HEK293 (cell line): Measurements from ENCODE around the gene GCA.
A peak's percentile ranks its signal among the peaks of the same experiment; 100 is the strongest.

Source experiments
- CTCF ChIA-PET: fragments of 350-600 bp; formaldehyde crosslinking; extraction: SDS; loops from one replicate; lab custom pipeline; 2021; ENCODE audit warnings: antibody characterized with exemption; lab: Yijun Ruan, JAX
- POLR2A ChIA-PET: fragments of 300-600 bp; formaldehyde crosslinking; extraction: SDS; loops from one replicate; lab custom pipeline; 2020; ENCODE audit warnings: antibody characterized with exemption, inconsistent platforms; lab: Yijun Ruan, JAX
- H3K27ac ChIP-seq: fragments of 200-500 bp; sonication (Bioruptor generic); 2 replicates; pipeline ENCODE4 v1.5.1; 2014; ENCODE audit warnings: low read depth, low read length, control low read depth, inconsistent platforms; ENCODE audit errors: extremely low read depth
- H3K36me3 ChIP-seq, 2 experiments: fragments of 200-500 bp in 1 of 2; sonication (Bioruptor generic) in 1 of 2; 1 replicate in 1 of 2; 2 replicates in 1 of 2; pipeline ENCODE4 v1.5.1; 2014 to 2017; ENCODE audit warnings: inconsistent platforms in 2 of 2, low read length in 2 of 2; ENCODE audit not compliant: control insufficient read depth in 2 of 2, insufficient read depth in 1 of 2
- H3K4me1 ChIP-seq: fragments of 200-500 bp; sonication (Bioruptor generic); 2 replicates; pipeline ENCODE4 v1.5.1; 2014; ENCODE audit warnings: mild to moderate bottlenecking, low read length, inconsistent platforms; ENCODE audit not compliant: control insufficient read depth, insufficient read depth
- H3K4me3 ChIP-seq: 2 replicates; pipeline ENCODE4 v1.5.1; 2011; ENCODE audit warnings: low read depth, mild to moderate bottlenecking, control low read depth, low read length, moderate library complexity
- H3K9me3 ChIP-seq: fragments of 200-500 bp; sonication (Bioruptor generic); 2 replicates; pipeline ENCODE4 v1.5.1; 2014; ENCODE audit warnings: low read depth, low read length, inconsistent platforms; ENCODE audit not compliant: control insufficient read depth, insufficient read depth
- BCL6B ChIP-seq: fragments of 450-650 bp; formaldehyde crosslinking; IDR thresholded peaks from 2 replicates; pipeline ENCODE4 v1.5.1; 2017; ENCODE audit warnings: missing biosample characterization, missing genetic modification characterization
- CTCF ChIP-seq: fragments of 450-650 bp; formaldehyde crosslinking; IDR thresholded peaks from 2 replicates; pipeline ENCODE4 v1.5.1; 2016; ENCODE audit warnings: missing biosample characterization, missing genetic modification characterization
- EGR2 ChIP-seq: fragments of 450-650 bp; formaldehyde crosslinking; IDR thresholded peaks from 2 replicates; pipeline ENCODE4 v1.5.1; 2016; ENCODE audit warnings: low read depth, missing biosample characterization, missing genetic modification characterization
- GLI4 ChIP-seq: fragments of 450-650 bp; formaldehyde crosslinking; IDR thresholded peaks from 2 replicates; pipeline ENCODE4 v1.5.1; 2016; ENCODE audit warnings: missing biosample characterization, missing genetic modification characterization
- KLF1 ChIP-seq: fragments of 450-650 bp; formaldehyde crosslinking; IDR thresholded peaks from 2 replicates; pipeline ENCODE4 v1.5.1; 2016; ENCODE audit warnings: missing biosample characterization, missing genetic modification characterization
- SP7 ChIP-seq: fragments of 450-650 bp; formaldehyde crosslinking; IDR thresholded peaks from 2 replicates; pipeline ENCODE4 v1.5.1; 2016; ENCODE audit warnings: missing biosample characterization, missing genetic modification characterization
- TCF7L2 ChIP-seq: IDR thresholded peaks from 2 replicates; pipeline ENCODE4 v1.6.1; 2011; ENCODE audit warnings: low read depth, mild to moderate bottlenecking, inconsistent platforms, low read length, moderate library complexity, borderline replicate concordance
- ZFHX2 ChIP-seq: fragments of 450-650 bp; formaldehyde crosslinking; conservative IDR thresholded peaks from 2 replicates; pipeline ENCODE4 v1.5.1; 2016; ENCODE audit warnings: missing biosample characterization, missing genetic modification characterization
- ZNF10 ChIP-seq: fragments of 450-650 bp; formaldehyde crosslinking; IDR thresholded peaks from 2 replicates; pipeline ENCODE4 v1.5.1; 2017; ENCODE audit warnings: missing biosample characterization, missing genetic modification characterization
- ZNF221 ChIP-seq: fragments of 450-650 bp; formaldehyde crosslinking; IDR thresholded peaks from 2 replicates; pipeline ENCODE4 v1.5.1; 2017; ENCODE audit warnings: missing biosample characterization, missing genetic modification characterization, borderline replicate concordance
- ZNF26 ChIP-seq: fragments of 450-650 bp; formaldehyde crosslinking; IDR thresholded peaks from 2 replicates; pipeline ENCODE4 v1.5.1; 2016; ENCODE audit warnings: missing biosample characterization, missing genetic modification characterization
- ZNF354C ChIP-seq: fragments of 450-650 bp; formaldehyde crosslinking; IDR thresholded peaks from 2 replicates; pipeline ENCODE4 v1.5.1; 2016; ENCODE audit warnings: missing biosample characterization, missing genetic modification characterization, low read depth, borderline replicate concordance
- ZNF362 ChIP-seq: fragments of 450-650 bp; formaldehyde crosslinking; IDR thresholded peaks from 2 replicates; pipeline ENCODE4 v1.5.1; 2016; ENCODE audit warnings: missing biosample characterization, missing genetic modification characterization
- ZNF561 ChIP-seq: fragments of 450-650 bp; IDR thresholded peaks from 2 replicates; pipeline ENCODE4 v1.5.1; 2018; ENCODE audit warnings: missing biosample characterization, missing genetic modification characterization, borderline replicate concordance
- ZNF621 ChIP-seq: fragments of 450-650 bp; formaldehyde crosslinking; IDR thresholded peaks from 2 replicates; pipeline ENCODE4 v1.5.1; 2017; ENCODE audit warnings: missing biosample characterization, missing genetic modification characterization
- ZNF654 ChIP-seq: fragments of 450-650 bp; formaldehyde crosslinking; IDR thresholded peaks from 2 replicates; pipeline ENCODE4 v1.5.1; 2016; ENCODE audit warnings: low read depth, missing biosample characterization, missing genetic modification characterization
- ZNF701 ChIP-seq: fragments of 450-650 bp; formaldehyde crosslinking; IDR thresholded peaks from 2 replicates; pipeline ENCODE4 v1.5.1; 2016; ENCODE audit warnings: missing biosample characterization, missing genetic modification characterization
- ZNF76 ChIP-seq: fragments of 450-650 bp; formaldehyde crosslinking; IDR thresholded peaks from 2 replicates; pipeline ENCODE4; 2016; ENCODE audit warnings: low read depth, missing biosample characterization, missing genetic modification characterization, borderline replicate concordance
- ZNF785 ChIP-seq: fragments of 450-650 bp; formaldehyde crosslinking; IDR thresholded peaks from 2 replicates; pipeline ENCODE4 v1.5.1; 2016; ENCODE audit warnings: missing biosample characterization, missing genetic modification characterization
- ZNF843 ChIP-seq: fragments of 450-650 bp; formaldehyde crosslinking; IDR thresholded peaks from 2 replicates; pipeline ENCODE4 v1.5.1; 2016; ENCODE audit warnings: missing biosample characterization, missing genetic modification characterization
- ZSCAN23 ChIP-seq: fragments of 450-650 bp; formaldehyde crosslinking; IDR thresholded peaks from 2 replicates; pipeline ENCODE4 v1.5.1; 2016; ENCODE audit warnings: missing biosample characterization, missing genetic modification characterization

The GCA gene

GRCh38 chr2:162297925-162298552, 45.9 kb upstream of the GCA start (continued):
- no peak for TF ChIP-seq ZNF10 (tag by site-specific recombination)
- 0 out of 2 replicates have a peak, but pooled peaks have one; percentile 14 for TF ChIP-seq CTCF
- no peak for TF ChIP-seq BCL6B
- no peak for TF ChIP-seq KLF1 (tag by site-specific recombination)
- TF ChIP-seq ZNF654 (tag by site-specific recombination), result peak; percentile 73
- TF ChIP-seq TCF7L2, result no peak
- 0 out of 2 replicates have a peak, but pooled peaks have one; percentile 47 for TF ChIP-seq ZNF362 (tag by site-specific recombination)
- no peak for TF ChIP-seq ZNF354C (tag by site-specific recombination)
- TF ChIP-seq ZNF221 (tag by site-specific recombination), result no peak
- TF ChIP-seq GLI4 (tag by site-specific recombination), result no peak
- TF ChIP-seq ZNF785 (tag by site-specific recombination), result no peak
- TF ChIP-seq ZSCAN23 (tag by site-specific recombination), result no peak

- Histone ChIP-seq H3K27ac (no peak overlapping the region), H3K4me3 (no peak overlapping the region), H3K36me3 (no peaks in the 10 kb centered on the region), H3K9me3 (no peaks in the 10 kb centered on the region), H3K4me1 (no peaks in the 10 kb centered on the region)
- ChIA-PET POLR2A (interaction anchor here (0.6 kb wide), 1 partner anchor 238 kb away, joined by 3 read pairs; no protein-coding TSS in a partner anchor), CTCF (interaction anchor here (0.5 to 8.8 kb wide), 25 partner anchors 8 to 712 kb away, joined by 3 to 130 read pairs (median 5); partner anchors contain the start of genes GCG and IFIH1)
- TF ChIP-seq ZNF561 (tag by site-specific recombination) (no peak), ZNF621 (tag by site-specific recombination) (no peak), EGR2 (tag by site-specific recombination) (no peak), ZFHX2 (tag by site-specific recombination) (no peak), ZNF76 (no peak), ZNF701 (tag by site-specific recombination) (no peak), ZNF843 (tag by site-specific recombination) (no peak), ZNF221 (tag by site-specific recombination) (no peak), ZNF26 (tag by site-specific recombination) (no peak), SP7 (tag by site-specific recombination) (no peak)
These were observed 45.1 kb upstream of the GCA start for GRCh38 chr2:162298669-162299335.
